Endothelial cell (in vitro differentiated cells): ENCODE data around the gene STX11. TPM values are rescaled to one million over a fixed set of nuclear protein-coding genes. Genes with fewer than 3 reads are reported as not detected.

ENCODE experiments used
- DNase-seq: peaks from one replicate; pipeline ENCODE4 v3.0.0; 2021; ENCODE audit warnings: low spot score
- H3K27ac Mint-ChIP-seq: one replicate; pipeline ENCODE4 v1.8.0; 2021; ENCODE audit warnings: mixed read lengths, inconsistent platforms; ENCODE audit not compliant: unreplicated experiment
- H3K27me3 Mint-ChIP-seq: one replicate; pipeline ENCODE4 v1.8.0; 2021; ENCODE audit warnings: mild to moderate bottlenecking, moderate library complexity, mixed read lengths, inconsistent platforms; ENCODE audit not compliant: unreplicated experiment
- H3K36me3 Mint-ChIP-seq: one replicate; pipeline ENCODE4 v1.8.0; 2021; ENCODE audit warnings: mild to moderate bottlenecking, low read depth, mixed read lengths, inconsistent platforms; ENCODE audit not compliant: unreplicated experiment
- H3K4me1 Mint-ChIP-seq: one replicate; pipeline ENCODE4 v1.8.0; 2021; ENCODE audit warnings: mild to moderate bottlenecking, mixed read lengths, inconsistent platforms; ENCODE audit not compliant: unreplicated experiment
- H3K4me3 Mint-ChIP-seq: one replicate; pipeline ENCODE4 v1.8.0; 2021; ENCODE audit warnings: mild to moderate bottlenecking, mixed read lengths, inconsistent platforms; ENCODE audit not compliant: unreplicated experiment
- H3K9me3 Mint-ChIP-seq: one replicate; pipeline ENCODE4 v1.8.0; 2021; ENCODE audit warnings: mixed read lengths, inconsistent platforms; ENCODE audit not compliant: unreplicated experiment
- total RNA-seq: library from RNA; stranded (reverse); fragmentation: NEBNext Ultra II Directional; extraction: Animal tissue kit (Norgen Biotek cat#: 25700); gene quantifications from one replicate; pipeline ENCODE4 v1.2.1, GENCODE V29; 2021; ENCODE audit not compliant: unreplicated experiment
- TF ChIP-seq, protein P1 (sequence below): fragments of 200-600 bp; sonication (generic); IDR thresholded peaks from one replicate; pipeline ENCODE4 v1.5.0; 2021; ENCODE audit warnings: antibody characterized with exemption; ENCODE audit not compliant: unreplicated experiment

STX11 gene
- total RNA-seq, 1 donor from 2014 or later = not detected

DNA sequence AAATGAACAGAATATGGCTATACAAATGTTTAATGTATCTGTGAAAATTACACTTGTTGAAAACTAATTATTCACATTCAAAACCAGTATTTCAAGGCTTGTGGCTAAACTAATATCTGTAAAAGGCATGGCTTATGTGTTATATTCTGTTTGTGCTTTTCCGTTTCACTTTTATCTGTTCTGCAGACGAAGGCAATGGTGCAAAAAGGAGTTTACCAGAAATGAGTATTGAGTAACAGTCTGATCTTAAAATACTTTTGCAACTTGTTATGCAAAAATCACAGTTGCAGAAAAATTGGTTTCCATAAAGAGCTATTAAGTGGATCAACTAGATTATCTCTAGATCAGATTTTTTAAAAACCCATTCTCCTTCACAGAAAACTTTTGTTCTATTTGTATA is 9.4 kb upstream of the STX11 start:
- DNase-seq = no peak
- Mint-ChIP-seq H3K27ac (no peak overlapping the region), H3K4me1 (no peaks in the 10 kb centered on the region), H3K36me3 (no peaks in the 10 kb centered on the region), H3K9me3 (no peaks in the 10 kb centered on the region), H3K4me3 (no peak overlapping the region), H3K27me3 (no peaks in the 10 kb centered on the region)
- TF ChIP-seq, protein P1, sequence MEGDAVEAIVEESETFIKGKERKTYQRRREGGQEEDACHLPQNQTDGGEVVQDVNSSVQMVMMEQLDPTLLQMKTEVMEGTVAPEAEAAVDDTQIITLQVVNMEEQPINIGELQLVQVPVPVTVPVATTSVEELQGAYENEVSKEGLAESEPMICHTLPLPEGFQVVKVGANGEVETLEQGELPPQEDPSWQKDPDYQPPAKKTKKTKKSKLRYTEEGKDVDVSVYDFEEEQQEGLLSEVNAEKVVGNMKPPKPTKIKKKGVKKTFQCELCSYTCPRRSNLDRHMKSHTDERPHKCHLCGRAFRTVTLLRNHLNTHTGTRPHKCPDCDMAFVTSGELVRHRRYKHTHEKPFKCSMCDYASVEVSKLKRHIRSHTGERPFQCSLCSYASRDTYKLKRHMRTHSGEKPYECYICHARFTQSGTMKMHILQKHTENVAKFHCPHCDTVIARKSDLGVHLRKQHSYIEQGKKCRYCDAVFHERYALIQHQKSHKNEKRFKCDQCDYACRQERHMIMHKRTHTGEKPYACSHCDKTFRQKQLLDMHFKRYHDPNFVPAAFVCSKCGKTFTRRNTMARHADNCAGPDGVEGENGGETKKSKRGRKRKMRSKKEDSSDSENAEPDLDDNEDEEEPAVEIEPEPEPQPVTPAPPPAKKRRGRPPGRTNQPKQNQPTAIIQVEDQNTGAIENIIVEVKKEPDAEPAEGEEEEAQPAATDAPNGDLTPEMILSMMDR = no peak

DNA sequence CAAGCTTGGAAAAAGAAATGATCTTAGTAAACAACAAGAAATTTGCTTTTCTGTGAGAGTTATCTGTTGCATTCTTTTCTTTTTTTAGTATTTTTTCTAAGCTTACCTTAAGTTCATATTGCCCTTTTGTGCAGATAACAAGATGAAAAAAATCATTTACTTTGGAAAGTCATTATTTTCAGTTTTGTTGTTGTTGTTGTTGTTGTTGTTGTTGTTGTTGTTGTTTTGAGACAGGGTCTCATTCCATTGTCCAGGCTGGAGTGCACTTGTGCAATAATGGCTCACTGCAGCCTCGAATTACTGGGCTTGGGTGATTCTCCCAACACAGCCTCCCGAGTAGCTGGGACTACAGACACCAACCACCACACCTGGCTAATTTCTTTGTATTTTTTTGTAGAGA is 8.8 kb upstream of the STX11 start:
- no peak for DNase-seq
- Mint-ChIP-seq H3K4me3 (no peak overlapping the region), H3K9me3 (no peaks in the 10 kb centered on the region), H3K27ac (no peak overlapping the region), H3K36me3 (no peaks in the 10 kb centered on the region), H3K27me3 (no peaks in the 10 kb centered on the region), H3K4me1 (no peaks in the 10 kb centered on the region)
- TF ChIP-seq, protein P1 = no peak

DNA sequence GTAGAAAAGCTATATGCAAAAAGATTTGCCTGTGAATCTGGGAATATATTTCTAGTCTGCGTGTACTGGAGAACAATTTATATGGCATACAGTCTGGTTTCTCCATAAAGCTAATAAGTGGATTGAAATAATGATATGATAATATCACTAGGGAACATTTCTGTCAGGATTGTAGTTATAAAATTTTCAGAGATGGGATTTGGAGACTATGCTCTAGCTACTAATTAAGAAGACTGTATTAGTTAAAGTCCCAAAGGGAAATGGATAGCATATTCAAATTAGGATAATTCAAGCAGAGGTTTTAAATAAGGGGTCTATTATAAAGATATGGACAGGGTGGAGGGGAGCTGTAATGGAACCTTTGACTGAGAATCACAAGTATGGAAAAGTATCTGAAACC is 7.2 kb upstream of the STX11 start:
- TF ChIP-seq, protein P1 = no peak
- no peaks in the 10 kb centered on the region for H3K9me3 Mint-ChIP-seq
- peaks cover 2% of the 10 kb centered on the region for H3K27me3 Mint-ChIP-seq
- H3K27ac Mint-ChIP-seq = no peak overlapping the region
- H3K4me3 Mint-ChIP-seq = no peak overlapping the region
- no peaks in the 10 kb centered on the region for H3K4me1 Mint-ChIP-seq
- H3K36me3 Mint-ChIP-seq = no peaks in the 10 kb centered on the region
- DNase-seq = no peak

DNA sequence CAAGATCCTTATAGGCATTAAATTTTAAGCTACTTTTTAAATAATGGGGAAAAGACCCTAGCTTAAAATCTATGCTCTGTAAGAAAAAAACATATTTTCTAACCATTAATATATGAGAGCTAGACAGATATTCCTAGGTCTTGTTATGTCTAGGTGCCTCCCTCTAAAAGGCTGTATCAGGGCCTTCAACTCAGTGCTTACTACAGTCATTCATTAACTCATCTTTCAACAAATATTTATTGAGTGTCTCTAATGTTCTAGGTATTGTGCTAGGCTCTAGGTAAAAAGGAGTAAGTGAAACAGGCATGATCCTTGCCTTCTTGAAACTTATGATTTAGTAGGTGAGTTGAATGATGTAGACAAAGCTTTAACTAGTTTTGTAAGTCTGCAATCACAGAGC is 6.4 kb upstream of the STX11 start:
- no peaks in the 10 kb centered on the region for H3K36me3 Mint-ChIP-seq
- H3K27ac Mint-ChIP-seq = no peak overlapping the region
- no peaks in the 10 kb centered on the region for H3K9me3 Mint-ChIP-seq
- no peak for DNase-seq
- peaks cover 2% of the 10 kb centered on the region for H3K27me3 Mint-ChIP-seq
- TF ChIP-seq, protein P1 = no peak
- no peak overlapping the region for H3K4me3 Mint-ChIP-seq
- no peaks in the 10 kb centered on the region for H3K4me1 Mint-ChIP-seq

DNA sequence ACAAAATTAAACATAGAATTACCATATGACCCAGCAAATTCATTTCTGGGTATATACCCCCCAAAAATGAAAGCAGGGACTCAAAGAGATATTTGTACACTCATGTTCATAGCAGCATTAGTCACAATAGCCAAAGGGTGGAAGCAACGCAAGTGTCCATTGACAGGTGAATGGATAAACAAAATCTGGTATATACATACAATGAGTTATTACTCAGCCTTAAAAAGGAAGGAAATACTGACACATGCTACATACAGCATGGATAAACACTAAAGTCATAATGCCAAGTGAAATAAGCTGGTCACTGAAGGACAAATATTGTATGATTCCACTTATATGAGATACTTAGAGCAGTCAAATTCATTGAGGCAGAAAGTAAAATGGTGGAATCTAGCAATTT is 5.3 kb upstream of the STX11 start:
- Mint-ChIP-seq H3K27ac (no peak overlapping the region), H3K27me3 (peaks cover 6% of the 10 kb centered on the region), H3K36me3 (no peaks in the 10 kb centered on the region), H3K9me3 (no peaks in the 10 kb centered on the region), H3K4me3 (no peak overlapping the region), H3K4me1 (no peaks in the 10 kb centered on the region)
- TF ChIP-seq, protein P1 = no peak
- DNase-seq = no peak
